ENCODE measurements around the gene GZF1.

Gene GZF1

DNA sequence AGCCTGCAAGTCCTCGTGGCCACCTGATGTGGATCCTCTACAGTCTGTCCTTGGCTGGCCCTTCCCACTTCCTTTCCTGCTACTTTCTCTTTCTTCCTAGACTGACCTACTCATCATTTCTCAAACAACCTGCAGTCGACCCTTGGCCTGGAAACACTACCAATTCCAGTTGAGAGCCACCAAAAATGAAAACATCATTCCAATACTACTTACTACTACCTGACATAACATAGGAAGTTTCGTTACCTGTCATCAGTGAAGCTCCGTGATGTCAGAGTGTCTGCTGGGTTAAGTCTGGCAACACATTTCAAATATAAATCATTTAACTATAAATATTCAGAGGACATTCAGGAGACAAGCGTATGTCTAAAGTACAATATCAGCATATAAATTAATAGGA lies 13.8 kb downstream of the GZF1 start:
- Histone ChIP-seq H3K9ac (ENCODE audit: low read length) (no peak overlapping the region), H3K4me3 (ENCODE audit: low read length) (no peak overlapping the region), H3K27me3 (ENCODE audit: control insufficient read depth, insufficient read depth, low read length) (no peaks in the 10 kb centered on the region), H3K36me3 (ENCODE audit: control insufficient read depth, insufficient read depth, low read length) (peaks cover 5% of the 10 kb centered on the region), H3K9me3 (ENCODE audit: control insufficient read depth, low read length) (no peaks in the 10 kb centered on the region), H3K4me1 (ENCODE audit: control insufficient read depth, insufficient read depth, low read length) (no peaks in the 10 kb centered on the region)

DNA sequence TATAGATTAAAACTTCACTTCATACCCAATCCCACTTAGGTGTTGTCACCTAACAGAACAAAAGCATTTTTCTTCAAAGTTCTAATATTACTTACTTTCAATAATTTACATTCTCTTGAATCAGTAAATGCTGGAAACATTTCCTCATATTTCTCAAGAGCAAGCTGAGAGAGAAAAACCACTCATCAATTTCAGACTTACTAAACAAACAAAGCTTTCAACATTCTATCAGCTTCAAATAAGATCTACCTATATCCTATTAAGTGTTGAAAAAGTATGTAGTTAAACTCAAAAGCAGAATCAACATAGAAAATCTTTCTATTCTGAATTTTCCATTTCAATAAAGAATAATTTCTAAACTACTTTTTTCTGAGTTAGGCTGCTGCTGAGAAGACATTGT lies 17.8 kb downstream of the GZF1 start:
- Histone ChIP-seq H3K4me3 (ENCODE audit: low read length) (no peak overlapping the region), H3K36me3 (ENCODE audit: control insufficient read depth, insufficient read depth, low read length) (no peaks in the 10 kb centered on the region), H3K4me1 (ENCODE audit: control insufficient read depth, insufficient read depth, low read length) (no peaks in the 10 kb centered on the region), H3K9ac (ENCODE audit: low read length) (no peak overlapping the region), H3K9me3 (ENCODE audit: control insufficient read depth, low read length) (no peaks in the 10 kb centered on the region), H3K27me3 (ENCODE audit: control insufficient read depth, insufficient read depth, low read length) (no peaks in the 10 kb centered on the region)

DNA sequence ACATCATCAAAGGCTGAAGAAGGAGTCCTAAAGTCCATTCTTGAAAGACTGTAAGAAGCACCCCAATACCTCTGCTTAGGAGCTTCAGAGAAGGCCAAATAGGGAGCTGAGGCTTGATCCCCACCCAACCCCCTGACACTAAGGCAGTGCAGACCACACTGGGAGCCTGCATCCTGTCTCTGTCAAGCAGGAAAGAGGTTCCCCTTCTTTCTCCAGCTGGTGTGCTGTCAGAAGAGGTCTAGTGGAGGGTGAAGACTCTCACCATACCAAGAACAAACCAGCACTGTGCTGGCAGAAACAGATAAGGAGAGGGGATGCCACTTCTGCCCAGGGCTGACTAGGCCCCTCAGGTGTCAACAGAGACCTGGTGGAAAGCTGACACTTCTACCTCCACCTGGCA lies 19.9 kb downstream of the GZF1 start:
- H3K9ac ChIP-seq (ENCODE audit: low read length), result no peak overlapping the region
- no peaks in the 10 kb centered on the region for H3K36me3 ChIP-seq (ENCODE audit: control insufficient read depth, insufficient read depth, low read length)
- H3K9me3 ChIP-seq (ENCODE audit: control insufficient read depth, low read length), result no peaks in the 10 kb centered on the region
- no peaks in the 10 kb centered on the region for H3K27me3 ChIP-seq (ENCODE audit: control insufficient read depth, insufficient read depth, low read length)
- no peak overlapping the region for H3K4me3 ChIP-seq (ENCODE audit: low read length)
- H3K4me1 ChIP-seq (ENCODE audit: control insufficient read depth, insufficient read depth, low read length), result no peaks in the 10 kb centered on the region

DNA sequence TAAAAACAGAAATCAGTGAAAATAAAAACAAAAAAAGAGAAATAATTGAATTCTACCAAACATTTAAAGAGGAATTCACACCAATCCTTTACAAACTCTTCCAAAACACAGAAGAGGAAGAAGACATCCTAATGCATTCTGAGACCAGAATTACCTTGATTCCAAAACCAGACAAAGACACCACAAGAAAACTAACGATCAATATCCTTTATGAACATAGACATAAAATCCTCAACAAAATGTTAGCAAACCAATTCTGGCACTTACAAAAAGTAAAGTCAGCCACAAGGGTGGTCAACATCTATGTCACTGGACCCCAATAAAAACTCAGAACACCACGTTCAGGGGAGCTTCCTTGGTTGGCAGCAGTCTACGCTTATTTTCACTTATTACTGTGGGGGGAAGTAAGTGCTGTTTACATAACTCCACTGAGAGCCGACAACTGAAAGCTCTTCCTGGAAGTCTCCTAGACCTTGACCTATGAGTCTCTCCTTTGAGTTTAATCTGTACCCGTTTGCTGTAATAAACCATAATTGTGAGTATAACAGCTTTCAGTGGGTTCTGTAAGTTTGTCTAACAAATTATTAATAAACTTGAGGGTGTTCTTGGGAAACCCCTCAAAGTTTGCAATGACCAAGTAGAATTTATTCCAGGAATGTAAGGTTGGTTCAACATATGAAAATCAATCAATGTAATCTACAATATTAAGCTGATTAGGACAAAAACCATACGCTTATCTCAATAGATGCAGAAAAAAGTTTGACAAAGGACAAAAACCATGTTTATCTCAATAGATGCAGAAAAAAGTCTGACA lies 24.5 kb downstream of the GZF1 start:
- Histone ChIP-seq H3K36me3 (ENCODE audit: control insufficient read depth, insufficient read depth, low read length) (no peaks in the 10 kb centered on the region), H3K4me1 (ENCODE audit: control insufficient read depth, insufficient read depth, low read length) (no peaks in the 10 kb centered on the region), H3K9ac (ENCODE audit: low read length) (no peak overlapping the region)

DNA sequence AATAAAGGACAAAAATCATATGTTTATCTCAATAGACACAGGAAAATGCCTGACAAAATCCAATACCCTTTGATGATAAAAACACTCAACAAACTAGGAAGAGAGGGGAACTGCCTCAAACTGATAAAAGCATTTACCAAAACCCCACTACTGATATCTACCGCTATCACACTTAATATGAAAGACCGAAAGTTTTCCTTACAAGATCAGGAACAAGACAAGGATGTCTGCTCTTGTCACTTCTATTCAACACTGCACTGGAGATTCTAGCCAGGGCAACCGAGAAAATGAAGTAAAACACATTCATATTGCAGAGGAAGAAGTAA lies 25.1 kb downstream of the GZF1 start:
- no peaks in the 10 kb centered on the region for H3K9me3 ChIP-seq (ENCODE audit: control insufficient read depth, low read length)
- no peak overlapping the region for H3K4me3 ChIP-seq (ENCODE audit: low read length)
- H3K4me1 ChIP-seq (ENCODE audit: control insufficient read depth, insufficient read depth, low read length), result no peaks in the 10 kb centered on the region
- H3K36me3 ChIP-seq (ENCODE audit: control insufficient read depth, insufficient read depth, low read length), result no peaks in the 10 kb centered on the region
- no peak overlapping the region for H3K9ac ChIP-seq (ENCODE audit: low read length)
- H3K27me3 ChIP-seq (ENCODE audit: control insufficient read depth, insufficient read depth, low read length), result no peaks in the 10 kb centered on the region

More for the DNA sequence above, 24.5 kb downstream of the GZF1 start:
- Histone ChIP-seq H3K9me3 (ENCODE audit: control insufficient read depth, low read length) (no peaks in the 10 kb centered on the region), H3K27me3 (ENCODE audit: control insufficient read depth, insufficient read depth, low read length) (no peaks in the 10 kb centered on the region), H3K4me3 (ENCODE audit: low read length) (no peak overlapping the region)

DNA sequence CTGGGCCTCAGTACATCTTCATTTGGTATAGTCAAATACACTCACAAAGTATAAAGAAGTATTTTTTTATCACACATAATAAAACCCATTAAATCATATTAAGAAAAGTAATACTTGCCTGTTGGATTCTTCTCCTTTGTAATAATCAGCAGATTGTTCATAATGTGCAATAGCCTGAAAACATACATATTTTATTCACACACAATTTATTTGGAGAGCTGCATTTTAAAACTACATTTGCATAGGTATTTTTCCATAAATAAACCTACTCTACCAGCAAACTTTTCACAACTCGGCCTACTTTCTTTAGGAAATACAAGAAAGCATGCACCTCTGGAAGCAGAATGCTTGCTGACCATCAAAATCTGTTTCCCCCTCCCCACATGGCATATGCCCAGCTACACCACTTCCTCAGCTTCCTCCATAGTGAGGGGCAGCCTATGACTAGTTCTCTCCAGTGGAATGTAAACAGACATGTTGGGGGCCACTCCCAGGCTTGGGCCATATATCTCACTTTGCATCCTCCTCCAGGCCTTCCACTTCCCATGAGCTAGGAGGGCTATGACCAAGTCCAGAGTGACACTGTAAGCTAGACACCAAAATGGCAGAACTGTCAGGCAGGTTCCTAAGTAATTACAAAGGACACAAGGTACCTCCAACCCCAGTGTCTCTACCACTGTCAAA lies 28.3 kb downstream of the GZF1 start:
- Histone ChIP-seq H3K9ac (ENCODE audit: low read length) (no peak overlapping the region), H3K36me3 (ENCODE audit: control insufficient read depth, insufficient read depth, low read length) (peaks cover 8% of the 10 kb centered on the region), H3K4me3 (ENCODE audit: low read length) (no peak overlapping the region), H3K4me1 (ENCODE audit: control insufficient read depth, insufficient read depth, low read length) (no peaks in the 10 kb centered on the region), H3K9me3 (ENCODE audit: control insufficient read depth, low read length) (no peaks in the 10 kb centered on the region), H3K27me3 (ENCODE audit: control insufficient read depth, insufficient read depth, low read length) (no peaks in the 10 kb centered on the region)

DNA sequence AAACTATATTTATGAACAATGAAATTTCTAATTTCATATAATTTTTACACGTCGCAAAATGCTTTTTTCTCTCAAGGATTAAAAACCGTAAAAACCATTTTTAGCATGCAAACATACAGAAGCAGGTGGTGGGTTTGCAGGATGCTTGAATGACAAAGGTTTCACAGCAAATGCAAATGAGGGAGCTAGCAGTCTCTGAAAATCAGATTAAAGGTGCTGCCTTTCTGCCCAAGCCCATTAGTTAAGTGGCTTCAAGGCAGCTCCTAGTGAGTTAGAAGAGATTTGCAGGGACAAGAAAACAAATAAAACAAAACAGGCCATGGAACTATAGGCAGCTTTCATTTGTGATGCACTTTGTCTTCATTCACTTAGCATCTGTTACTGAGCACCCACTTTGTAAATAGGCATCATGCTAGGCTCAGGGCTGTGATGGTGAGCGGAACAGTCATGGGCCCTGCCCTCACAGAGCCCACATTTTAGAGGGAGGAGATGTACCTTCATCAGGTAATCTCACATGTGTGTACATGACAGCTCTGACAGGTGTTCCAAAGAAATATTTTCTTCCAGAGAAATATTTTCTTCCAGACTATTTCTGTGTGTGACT lies 29.8 kb downstream of the GZF1 start:
- H3K4me3 ChIP-seq (ENCODE audit: low read length), result no peak overlapping the region
- H3K27me3 ChIP-seq (ENCODE audit: control insufficient read depth, insufficient read depth, low read length), result no peaks in the 10 kb centered on the region
- no peak overlapping the region for H3K9ac ChIP-seq (ENCODE audit: low read length)
- peaks cover 8% of the 10 kb centered on the region for H3K36me3 ChIP-seq (ENCODE audit: control insufficient read depth, insufficient read depth, low read length)
- no peaks in the 10 kb centered on the region for H3K4me1 ChIP-seq (ENCODE audit: control insufficient read depth, insufficient read depth, low read length)
- no peaks in the 10 kb centered on the region for H3K9me3 ChIP-seq (ENCODE audit: control insufficient read depth, low read length)

DNA sequence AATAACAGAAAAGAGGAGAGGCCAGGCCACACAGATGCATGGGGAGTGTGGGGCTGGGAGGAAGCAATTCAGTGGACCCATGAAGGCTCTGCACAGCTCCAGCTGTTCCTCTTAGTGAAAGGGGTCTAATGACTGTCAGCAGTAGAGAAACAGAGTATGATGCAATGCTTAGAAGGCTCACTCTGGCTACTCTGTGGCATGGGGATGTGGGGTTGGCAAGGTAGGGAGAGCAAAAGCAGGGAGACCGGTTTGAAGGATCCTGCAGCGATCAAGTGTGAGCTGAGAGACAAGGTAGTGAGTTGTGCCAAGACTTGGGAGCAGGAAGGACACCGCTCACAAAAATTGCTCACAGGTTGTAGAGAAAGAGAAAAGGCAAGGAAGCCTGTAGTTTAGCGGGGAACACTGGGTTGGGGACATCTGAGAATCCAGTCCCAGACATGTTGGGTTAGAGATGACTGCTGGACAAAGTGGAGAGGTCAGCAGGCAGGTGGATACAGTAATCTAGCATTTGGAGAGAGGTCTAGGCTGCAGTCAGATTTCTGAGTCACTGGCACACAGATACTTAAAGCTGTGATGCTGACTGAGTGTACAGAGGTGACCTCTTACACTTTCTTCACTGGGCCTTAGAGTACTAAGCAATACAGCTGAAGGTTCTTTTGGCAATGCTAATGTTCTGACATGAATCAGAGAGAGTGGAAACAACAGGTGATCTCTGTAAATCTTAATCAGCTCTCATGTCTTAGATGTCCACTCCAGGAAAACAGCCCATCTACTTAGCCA lies 32.2 kb downstream of the GZF1 start:
- H3K4me3 ChIP-seq (ENCODE audit: low read length), result no peak overlapping the region
- H3K9me3 ChIP-seq (ENCODE audit: control insufficient read depth, low read length), result no peaks in the 10 kb centered on the region
- no peak overlapping the region for H3K9ac ChIP-seq (ENCODE audit: low read length)
- H3K36me3 ChIP-seq (ENCODE audit: control insufficient read depth, insufficient read depth, low read length), result peaks cover 8% of the 10 kb centered on the region
- no peaks in the 10 kb centered on the region for H3K4me1 ChIP-seq (ENCODE audit: control insufficient read depth, insufficient read depth, low read length)
- no peaks in the 10 kb centered on the region for H3K27me3 ChIP-seq (ENCODE audit: control insufficient read depth, insufficient read depth, low read length)

DNA sequence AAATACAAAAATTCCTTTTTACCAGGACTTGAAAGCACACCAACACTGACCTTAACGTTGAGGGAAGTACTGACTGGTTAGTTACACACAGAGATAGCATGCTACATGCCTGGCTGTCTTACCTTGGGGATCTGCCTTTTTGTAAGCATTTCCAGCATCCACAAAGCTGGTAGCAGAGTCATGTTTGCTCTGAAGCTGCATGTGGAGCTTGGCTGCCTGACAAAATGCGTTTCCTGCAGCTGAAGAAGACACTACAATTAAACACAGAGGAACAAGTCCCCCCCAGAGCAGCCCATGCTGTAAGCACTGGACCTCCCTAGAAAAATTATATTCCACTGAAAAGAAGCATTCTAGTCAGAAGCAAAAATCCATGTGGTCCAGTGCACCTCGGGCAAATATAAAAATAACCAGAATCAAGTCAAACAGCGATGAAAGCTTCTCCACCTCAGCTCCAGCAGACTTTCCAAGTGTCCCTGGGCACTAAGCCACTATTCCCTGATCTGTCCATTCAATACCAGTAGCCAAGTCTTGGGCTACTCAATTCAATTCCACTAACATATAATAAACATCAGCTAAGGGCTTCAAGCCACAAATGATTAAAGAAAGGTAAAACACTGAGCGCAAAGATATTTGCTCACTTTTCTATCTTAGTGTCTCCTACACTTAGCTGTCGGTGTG lies 35.1 kb downstream of the GZF1 start:
- Histone ChIP-seq H3K9ac (ENCODE audit: low read length) (no peak overlapping the region), H3K36me3 (ENCODE audit: control insufficient read depth, insufficient read depth, low read length) (peaks cover 8% of the 10 kb centered on the region), H3K4me3 (ENCODE audit: low read length) (no peak overlapping the region), H3K27me3 (ENCODE audit: control insufficient read depth, insufficient read depth, low read length) (no peaks in the 10 kb centered on the region), H3K9me3 (ENCODE audit: control insufficient read depth, low read length) (no peaks in the 10 kb centered on the region), H3K4me1 (ENCODE audit: control insufficient read depth, insufficient read depth, low read length) (no peaks in the 10 kb centered on the region)

DNA sequence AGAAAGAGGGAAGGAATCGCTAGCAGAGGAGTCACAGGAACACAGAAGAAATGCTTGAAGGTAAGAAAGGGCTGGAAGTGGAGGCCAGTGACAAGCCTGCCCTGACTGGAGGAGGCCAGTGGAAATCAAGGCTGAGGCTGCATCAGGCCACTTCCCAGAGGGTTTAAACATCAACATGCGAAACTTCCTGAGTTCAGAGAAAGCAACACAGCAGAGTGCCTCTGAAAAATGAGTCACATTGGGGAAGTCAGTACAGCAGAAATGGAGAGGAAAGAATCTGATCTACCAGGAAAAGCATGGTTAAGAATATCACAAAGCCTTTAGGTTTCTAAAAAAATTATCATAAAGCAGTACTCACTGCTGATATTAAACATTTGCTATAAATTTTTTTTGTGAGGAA lies 36.0 kb downstream of the GZF1 start:
- Histone ChIP-seq H3K9ac (ENCODE audit: low read length) (no peak overlapping the region), H3K9me3 (ENCODE audit: control insufficient read depth, low read length) (no peaks in the 10 kb centered on the region), H3K4me3 (ENCODE audit: low read length) (no peak overlapping the region), H3K4me1 (ENCODE audit: control insufficient read depth, insufficient read depth, low read length) (no peaks in the 10 kb centered on the region), H3K27me3 (ENCODE audit: control insufficient read depth, insufficient read depth, low read length) (no peaks in the 10 kb centered on the region), H3K36me3 (ENCODE audit: control insufficient read depth, insufficient read depth, low read length) (peaks cover 8% of the 10 kb centered on the region)

DNA sequence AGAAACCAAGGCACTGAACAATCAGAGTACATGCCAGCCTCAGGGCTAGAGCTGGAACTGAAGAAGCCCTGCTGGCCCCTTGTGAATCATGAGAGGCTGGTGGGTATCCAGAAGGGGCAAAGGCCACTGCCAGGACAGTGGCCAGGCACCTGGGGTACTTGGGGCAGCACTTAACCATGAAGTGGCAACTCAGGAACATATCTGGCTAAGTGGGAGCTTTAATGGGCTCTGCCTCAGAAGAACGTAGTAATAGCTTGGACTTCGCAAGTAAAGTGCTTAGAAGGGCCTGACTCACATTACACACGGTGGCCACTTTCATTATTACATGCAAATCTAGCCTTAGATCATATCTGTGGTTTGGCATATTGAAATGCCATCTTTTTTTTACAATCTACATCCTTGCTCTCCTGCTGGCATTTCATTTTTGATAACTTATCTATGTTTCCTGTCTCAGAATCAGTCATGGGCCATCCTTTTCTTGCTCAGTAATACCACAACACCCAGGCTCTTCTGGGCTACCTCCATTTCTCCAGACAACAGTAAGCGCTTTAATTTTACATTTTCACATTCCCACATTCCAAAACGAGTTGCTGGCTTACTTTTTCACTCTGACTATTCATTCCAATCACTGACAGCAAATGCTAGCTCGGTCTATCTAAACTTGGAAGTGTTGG lies 37.7 kb downstream of the GZF1 start:
- Histone ChIP-seq H3K9ac (ENCODE audit: low read length) (no peak overlapping the region), H3K36me3 (ENCODE audit: control insufficient read depth, insufficient read depth, low read length) (peaks cover 4% of the 10 kb centered on the region), H3K9me3 (ENCODE audit: control insufficient read depth, low read length) (no peaks in the 10 kb centered on the region), H3K4me3 (ENCODE audit: low read length) (no peak overlapping the region), H3K4me1 (ENCODE audit: control insufficient read depth, insufficient read depth, low read length) (peaks cover 7% of the 10 kb centered on the region), H3K27me3 (ENCODE audit: control insufficient read depth, insufficient read depth, low read length) (no peaks in the 10 kb centered on the region)

All from mucosa of stomach (tissue), 1 donor.